IMR-90 (cell line): ENCODE results near the gene KLHL25. TPM values are rescaled to one million over a fixed set of nuclear protein-coding genes. Genes with fewer than 3 reads are reported as not detected.
A peak's percentile ranks its signal among the peaks of the same experiment; 100 is the strongest.

Source experiments
- ATAC-seq: fragments of 200-7000 bp; cut with Tn5 transposase; 2 replicates; pipeline ENCODE4 v1.9.1; 2020; ENCODE audit warnings: low read depth, mild to moderate bottlenecking, moderate library complexity
- BruUV-seq: library from RNA; stranded (reverse); fragments of 400-500 nt; replicated peaks from 2 replicates; lab custom pipeline; 2021; lab: Mats Ljungman, UMichigan
- CTCF ChIA-PET: fragments of 300-600 bp; formaldehyde crosslinking; extraction: SDS; loops from one replicate; lab custom pipeline; 2021; ENCODE audit warnings: antibody characterized with exemption; lab: Yijun Ruan, JAX
- POLR2A ChIA-PET: fragments of 300-600 bp; sonication (Branson Sonifier 250); formaldehyde crosslinking; loops from one replicate; lab custom pipeline; 2022; ENCODE audit warnings: antibody characterized with exemption; ENCODE audit not compliant: unreplicated experiment; lab: Charles Lee
- DNase-seq: peaks from one replicate; pipeline ENCODE4 v3.0.0; 2013
- H2AFZ ChIP-seq: replicated peaks from 2 replicates; pipeline ENCODE3; 2013; ENCODE audit warnings: low read length, mild to moderate bottlenecking; ENCODE audit not compliant: poor library complexity
- H2AK5ac ChIP-seq: 2 replicates; pipeline ENCODE4 v1.6.1; 2013; ENCODE audit warnings: low read depth, low read length, inconsistent platforms
- H2AK9ac ChIP-seq: replicated peaks from 2 replicates; pipeline ENCODE3; 2013; ENCODE audit warnings: mild to moderate bottlenecking, low read depth, low read length, moderate library complexity; ENCODE audit not compliant: poor library complexity
- H2BK120ac ChIP-seq: 2 replicates; pipeline ENCODE4 v1.6.1; 2013; ENCODE audit warnings: low read depth, low read length, inconsistent platforms
- H2BK15ac ChIP-seq: 3 replicates; pipeline ENCODE4 v1.6.1; 2013; ENCODE audit warnings: low read depth, low read length, inconsistent platforms
- H2BK20ac ChIP-seq: 2 replicates; pipeline ENCODE4 v1.6.1; 2013; ENCODE audit warnings: low read depth, mild to moderate bottlenecking, inconsistent platforms, low read length, moderate library complexity
- H2BK5ac ChIP-seq: 2 replicates; pipeline ENCODE4 v1.6.1; 2013; ENCODE audit warnings: mild to moderate bottlenecking, low read depth, low read length, inconsistent platforms; ENCODE audit not compliant: poor library complexity, severe bottlenecking
- H3K14ac ChIP-seq: replicated peaks from 2 replicates; pipeline ENCODE4 v1.6.1; 2013; ENCODE audit warnings: low read depth, low read length, inconsistent platforms
- H3K18ac ChIP-seq: 2 replicates; pipeline ENCODE4 v1.6.1; 2013; ENCODE audit warnings: low read depth, low read length, control low read depth
- H3K23ac ChIP-seq: 2 replicates; pipeline ENCODE4 v1.6.1; 2013; ENCODE audit warnings: low read depth, low read length, inconsistent platforms
- H3K27ac ChIP-seq: 2 replicates; pipeline ENCODE4 v1.5.1; 2013; ENCODE audit warnings: mild to moderate bottlenecking, control low read depth, low read length; ENCODE audit not compliant: insufficient read depth
- H3K27me3 ChIP-seq: 2 replicates; pipeline ENCODE4 v1.6.1; 2013; ENCODE audit warnings: low read length; ENCODE audit not compliant: control insufficient read depth, insufficient read depth
- H3K36me3 ChIP-seq: 2 replicates; pipeline ENCODE4 v1.6.1; 2013; ENCODE audit warnings: low read length, mixed read lengths; ENCODE audit not compliant: control insufficient read depth, insufficient read depth
- H3K4ac ChIP-seq: 2 replicates; pipeline ENCODE4 v1.6.1; 2013; ENCODE audit warnings: low read depth, low read length, inconsistent platforms
- H3K4me1 ChIP-seq: 2 replicates; pipeline ENCODE4 v1.6.1; 2013; ENCODE audit warnings: low read length, mixed read lengths; ENCODE audit not compliant: control insufficient read depth, insufficient read depth
- H3K4me2 ChIP-seq: 2 replicates; pipeline ENCODE4 v1.6.1; 2013; ENCODE audit warnings: low read depth, mild to moderate bottlenecking, control low read depth, low read length, moderate library complexity
- H3K4me3 ChIP-seq: 2 replicates; pipeline ENCODE4 v1.5.1; 2013; ENCODE audit warnings: low read depth, mild to moderate bottlenecking, control low read depth, low read length, moderate library complexity; ENCODE audit not compliant: insufficient read depth
- H3K56ac ChIP-seq: 2 replicates; pipeline ENCODE4 v1.6.1; 2013; ENCODE audit warnings: low read length, inconsistent platforms; ENCODE audit not compliant: insufficient read depth; ENCODE audit errors: extremely low read depth
- H3K79me1 ChIP-seq, 2 experiments: 2 replicates each; pipeline ENCODE4 v1.6.1; 2013; ENCODE audit warnings: low read length in 2 of 2, inconsistent platforms in 1 of 2, low read depth in 1 of 2
- H3K9ac ChIP-seq: 2 replicates; pipeline ENCODE4 v1.6.1; 2013; ENCODE audit warnings: low read depth, low read length, control low read depth
- H3K9me1 ChIP-seq: 2 replicates; pipeline ENCODE4 v1.6.1; 2013; ENCODE audit warnings: low read length, inconsistent platforms; ENCODE audit not compliant: insufficient read depth
- H3K9me3 ChIP-seq: 2 replicates; pipeline ENCODE4 v1.6.1; 2013; ENCODE audit warnings: low read length; ENCODE audit not compliant: control insufficient read depth, insufficient read depth
- H4K20me1 ChIP-seq: 2 replicates; pipeline ENCODE4 v1.6.1; 2013; ENCODE audit warnings: low read length, inconsistent platforms; ENCODE audit not compliant: insufficient read depth
- H4K5ac ChIP-seq: 2 replicates; pipeline ENCODE4 v1.6.1; 2013; ENCODE audit warnings: mild to moderate bottlenecking, low read depth, low read length, control low read depth
- H4K8ac ChIP-seq, 2 experiments: 2 replicates each; pipeline ENCODE4 v1.6.1; 2013; ENCODE audit warnings: low read depth in 2 of 2, low read length in 2 of 2, control low read depth in 1 of 2, inconsistent platforms in 1 of 2
- H4K91ac ChIP-seq: 2 replicates; pipeline ENCODE4 v1.6.1; 2013; ENCODE audit warnings: low read depth, low read length, inconsistent platforms; ENCODE audit not compliant: insufficient read depth
- BHLHE40 ChIP-seq: fragments of 150-350 bp; IDR thresholded peaks from 2 replicates; pipeline ENCODE4 v1.6.1; 2016; ENCODE audit warnings: mild to moderate bottlenecking, low read depth, low read length
- CEBPB ChIP-seq: IDR thresholded peaks from 2 replicates; pipeline ENCODE4 v1.6.1; 2012; ENCODE audit warnings: low read depth, low read length, improper control_type of control experiment
- ELK1 ChIP-seq: fragments of 150-350 bp; IDR thresholded peaks from 2 replicates; pipeline ENCODE4 v1.6.1; 2016; ENCODE audit warnings: low read depth, mild to moderate bottlenecking, low read length, moderate library complexity, borderline replicate concordance
- FOS ChIP-seq: fragments of 150-350 bp; IDR thresholded peaks from 2 replicates; pipeline ENCODE4 v1.6.1; 2016; ENCODE audit warnings: low read depth, low read length
- MXI1 ChIP-seq: IDR thresholded peaks from 2 replicates; pipeline ENCODE4 v1.6.1; 2012; ENCODE audit warnings: low read depth, mild to moderate bottlenecking, low read length, moderate library complexity, borderline replicate concordance
- POLR2A ChIP-seq: IDR thresholded peaks from 2 replicates; pipeline ENCODE4 v1.6.1; 2012; ENCODE audit warnings: mild to moderate bottlenecking, low read depth, low read length
- RAD21 ChIP-seq: IDR thresholded peaks from 2 replicates; pipeline ENCODE4 v1.6.1; 2012; ENCODE audit warnings: low read length, improper control_type of control experiment
- RCOR1 ChIP-seq: IDR thresholded peaks from 2 replicates; pipeline ENCODE4 v1.6.1; 2012; ENCODE audit warnings: mild to moderate bottlenecking, low read length, improper control_type of control experiment; ENCODE audit not compliant: insufficient replicate concordance
- RFX5 ChIP-seq: IDR thresholded peaks from 2 replicates; pipeline ENCODE4 v1.8.0; 2012; ENCODE audit warnings: low read depth, mild to moderate bottlenecking, low read length, moderate library complexity
- SMC3 ChIP-seq: fragments of 150-350 bp; IDR thresholded peaks from 2 replicates; pipeline ENCODE4 v1.6.1; 2016; ENCODE audit warnings: low read depth, mild to moderate bottlenecking, antibody characterized with exemption, low read length, moderate library complexity
- WGBS, 2 experiments: methylation state at CpG; one replicate each; pipeline versions ENCODE4 v1.1.5 to v1.1.7; 2013; ENCODE audit warnings: missing lambda C conversion rate in 2 of 2; ENCODE audit not compliant: insufficient read length in 1 of 2; ENCODE audit errors: extremely low coverage in 2 of 2; 5-methylcytosine and 5-hydroxymethylcytosine counted together
- dilution Hi-C: fragments of 300-500 bp; cut with HindIII; formaldehyde crosslinking; loops from one replicate; pipeline ENCODE4 v1.14.3; 2018; ENCODE audit warnings: low sequenced_read_pairs; ENCODE audit not compliant: unreplicated experiment
- in situ Hi-C: fragments of 300-500 bp; cut with MboI; formaldehyde crosslinking; loops from 3 replicates; pipeline ENCODE4 v1.14.3; 2019; ENCODE audit warnings: low sequenced_read_pairs, inconsistent platforms, mixed read lengths
- intact Hi-C: fragments of 100-400 bp; cut with micrococcal nuclease; formaldehyde crosslinking; loops from 2 replicates; pipeline ENCODE4 v1.10.0; 2022
- polyA plus RNA-seq, 3 experiments: library from polyadenylated mRNA; depleted of rRNA; stranded (reverse); fragments of >200 nt; gene quantifications; 2 replicates each; pipeline ENCODE4 v1.2.3, GENCODE V29; 2012; ENCODE audit warnings: low replicate concordance in 1 of 3
- total RNA-seq: library from RNA; depleted of rRNA; stranded (reverse); fragments of >200 nt; gene quantifications from 2 replicates; pipeline ENCODE4 v1.2.3, GENCODE V29; 2012
- TF ChIP-seq, protein P1 (sequence below): conservative IDR thresholded peaks from 2 replicates; pipeline ENCODE4 v1.5.1; 2012; ENCODE audit warnings: mild to moderate bottlenecking, low read depth, low read length, improper control_type of control experiment
- TF ChIP-seq, protein P2 (sequence below): fragments of 150-350 bp; IDR thresholded peaks from 2 replicates; pipeline ENCODE4 v1.6.1; 2017; ENCODE audit warnings: mild to moderate bottlenecking, antibody characterized with exemption, low read length, low read depth

The KLHL25 gene
- total and polyA plus RNA-seq, 2 of the 4 experiments (the other 2 are of a cell fraction): 2.7 to 5.6 TPM

DNA sequence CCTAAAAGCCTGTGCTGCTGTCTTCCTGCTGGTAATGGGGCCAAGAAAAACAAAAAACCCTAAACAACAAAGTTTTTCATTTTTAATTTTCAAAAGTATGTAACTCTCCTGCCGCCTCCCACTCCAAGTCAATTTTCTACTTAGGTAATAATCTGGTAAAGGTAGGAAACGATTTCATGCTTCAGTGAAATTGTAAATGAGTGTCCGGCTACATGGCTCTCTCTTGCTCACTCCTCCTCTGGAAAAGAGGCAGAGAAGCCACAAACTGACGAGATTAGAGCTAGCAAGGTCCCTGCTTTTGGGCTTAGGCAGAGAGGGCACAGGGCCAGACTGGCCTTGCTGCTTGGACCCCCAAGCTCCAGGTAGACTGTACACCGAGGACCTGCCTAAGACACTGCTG lies 23.5 kb downstream of the KLHL25 start:
- Histone ChIP-seq H3K4ac (no peak overlapping the region), H3K56ac (no peak overlapping the region), H3K4me3 (no peak overlapping the region), H2AK5ac (no peak overlapping the region), H3K27ac (no peak overlapping the region), H3K23ac (no peak overlapping the region), H2BK20ac (no peak overlapping the region), H3K18ac (no peak overlapping the region), H3K9ac (no peak overlapping the region), H4K20me1 (peaks cover 25% of the 10 kb centered on the region), H3K9me3 (no peaks in the 10 kb centered on the region), H3K27me3 (no peaks in the 10 kb centered on the region), H3K4me2 (no peak overlapping the region), H2AK9ac (peak overlapping the region; percentile 29), H3K4me1 (peaks cover 10% of the 10 kb centered on the region; the same call in 1 of the 2 replicates), H3K36me3 (peaks cover 2% of the 10 kb centered on the region; the same call in 1 of the 2 replicates), H4K91ac (no peak overlapping the region), H3K79me1 (peaks cover 20 to 58% of the 10 kb centered on the region in 2 experiments), H2BK5ac (no peak overlapping the region), H3K14ac (no peak overlapping the region), H4K5ac (no peak overlapping the region), H3K9me1 (peaks cover 22% of the 10 kb centered on the region), H2BK15ac (no peak overlapping the region), H2BK120ac (no peak overlapping the region), H4K8ac (no peak overlapping the region), H2AFZ (peak overlapping the region; percentile 23)
- ChIA-PET CTCF (no interaction called here), POLR2A (no interaction called here)
- in situ Hi-C loops (no loop called here), dilution Hi-C loops (no loop called here), intact Hi-C loops (no loop called here)
- TF ChIP-seq RCOR1: no peak
- no peak for TF ChIP-seq SMC3
- TF ChIP-seq MXI1: no peak
- no peak for TF ChIP-seq POLR2A
- TF ChIP-seq, protein P1, sequence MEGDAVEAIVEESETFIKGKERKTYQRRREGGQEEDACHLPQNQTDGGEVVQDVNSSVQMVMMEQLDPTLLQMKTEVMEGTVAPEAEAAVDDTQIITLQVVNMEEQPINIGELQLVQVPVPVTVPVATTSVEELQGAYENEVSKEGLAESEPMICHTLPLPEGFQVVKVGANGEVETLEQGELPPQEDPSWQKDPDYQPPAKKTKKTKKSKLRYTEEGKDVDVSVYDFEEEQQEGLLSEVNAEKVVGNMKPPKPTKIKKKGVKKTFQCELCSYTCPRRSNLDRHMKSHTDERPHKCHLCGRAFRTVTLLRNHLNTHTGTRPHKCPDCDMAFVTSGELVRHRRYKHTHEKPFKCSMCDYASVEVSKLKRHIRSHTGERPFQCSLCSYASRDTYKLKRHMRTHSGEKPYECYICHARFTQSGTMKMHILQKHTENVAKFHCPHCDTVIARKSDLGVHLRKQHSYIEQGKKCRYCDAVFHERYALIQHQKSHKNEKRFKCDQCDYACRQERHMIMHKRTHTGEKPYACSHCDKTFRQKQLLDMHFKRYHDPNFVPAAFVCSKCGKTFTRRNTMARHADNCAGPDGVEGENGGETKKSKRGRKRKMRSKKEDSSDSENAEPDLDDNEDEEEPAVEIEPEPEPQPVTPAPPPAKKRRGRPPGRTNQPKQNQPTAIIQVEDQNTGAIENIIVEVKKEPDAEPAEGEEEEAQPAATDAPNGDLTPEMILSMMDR: no peak
- TF ChIP-seq BHLHE40: no peak
- TF ChIP-seq, protein P2, sequence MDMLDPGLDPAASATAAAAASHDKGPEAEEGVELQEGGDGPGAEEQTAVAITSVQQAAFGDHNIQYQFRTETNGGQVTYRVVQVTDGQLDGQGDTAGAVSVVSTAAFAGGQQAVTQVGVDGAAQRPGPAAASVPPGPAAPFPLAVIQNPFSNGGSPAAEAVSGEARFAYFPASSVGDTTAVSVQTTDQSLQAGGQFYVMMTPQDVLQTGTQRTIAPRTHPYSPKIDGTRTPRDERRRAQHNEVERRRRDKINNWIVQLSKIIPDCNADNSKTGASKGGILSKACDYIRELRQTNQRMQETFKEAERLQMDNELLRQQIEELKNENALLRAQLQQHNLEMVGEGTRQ: no peak
- no peak for TF ChIP-seq ELK1
- TF ChIP-seq FOS: no peak
- no peak for TF ChIP-seq CEBPB
- TF ChIP-seq RFX5: no peak
- no peak for TF ChIP-seq RAD21
- no peak for ATAC-seq
- no CpG with 5 or more reads among the region's 5 CpGs for WGBS, 2 experiments
- no peak for DNase-seq
- BruUV-seq: no TSS peak
